Brain microvascular endothelial cell (primary cell): ENCODE data around the gene ACER1.
"Not testable (repeated sequence)": the region's sequence is repeated elsewhere in the genome, so short reads cannot be mapped to it uniquely, and the experiment has no call there.

ENCODE experiments used
- DNase-seq: peaks from one replicate; pipeline ENCODE4 v3.0.0-alpha.2; 2020
- H3K27ac ChIP-seq: fragments of 250-450 bp; sonication (Bioruptor Pico); 2 replicates; pipeline ENCODE4 v1.5.1; 2020; ENCODE audit warnings: mild to moderate bottlenecking, moderate library complexity
- H3K27me3 ChIP-seq: fragments of 250-450 bp; sonication (Bioruptor Pico); replicated peaks from 2 replicates; pipeline ENCODE4 v1.5.1; 2020; ENCODE audit warnings: mild to moderate bottlenecking
- H3K36me3 ChIP-seq: fragments of 250-450 bp; sonication (Bioruptor Pico); replicated peaks from 2 replicates; pipeline ENCODE4 v1.5.1; 2020; ENCODE audit warnings: mild to moderate bottlenecking
- H3K4me3 ChIP-seq: 2 replicates; pipeline ENCODE4 v1.5.1; 2011; ENCODE audit warnings: low read depth, mild to moderate bottlenecking, control low read depth, low read length, moderate library complexity
- CTCF ChIP-seq: IDR thresholded peaks from 2 replicates; pipeline ENCODE4 v1.5.1; 2011; ENCODE audit warnings: low read depth, mild to moderate bottlenecking, moderate library complexity, low read length, control low read depth, inconsistent platforms; ENCODE audit errors: missing control alignments
- in situ Hi-C: cut with HindIII; loops from 2 replicates; pipeline ENCODE4 v1.10.0; 2017; ENCODE audit warnings: low sequenced_read_pairs, low pct_ligation_motif_present

The ACER1 gene

DNA sequence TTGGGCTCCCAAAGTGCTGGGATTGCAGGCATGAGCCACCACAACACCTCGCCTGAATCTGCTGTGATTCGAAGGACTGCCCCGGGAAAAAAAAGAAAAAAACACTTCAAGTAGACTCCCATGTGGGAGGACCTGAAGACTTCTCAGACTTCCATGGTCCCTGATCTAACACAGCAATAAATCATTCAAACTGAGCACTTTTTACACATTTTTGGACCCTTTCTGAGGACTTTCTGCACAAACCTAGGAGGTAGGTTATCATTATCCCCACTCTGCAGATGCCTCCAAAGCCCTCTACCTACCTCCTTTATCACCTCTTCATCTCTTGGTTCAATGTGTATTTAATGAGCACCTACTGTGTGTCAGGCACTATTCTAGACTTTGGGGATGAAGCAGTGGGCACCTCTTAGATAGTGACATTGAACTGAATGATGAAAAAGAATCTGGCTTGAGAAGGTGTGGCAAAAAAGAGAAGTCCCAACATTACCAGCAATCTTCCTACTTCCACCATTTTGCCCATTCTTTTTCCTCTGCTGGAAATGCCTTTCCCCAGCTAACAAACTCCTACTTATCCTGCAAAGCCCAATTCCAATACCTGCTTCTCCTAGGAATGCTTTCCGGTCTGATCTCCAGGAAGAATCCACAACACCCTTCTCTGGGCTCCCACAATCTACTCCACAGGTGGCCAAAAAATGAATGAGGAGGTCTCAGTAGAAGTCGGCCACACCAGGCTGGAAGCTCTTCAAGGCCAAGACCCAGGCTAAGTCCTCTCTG lies 26.3 kb upstream of the ACER1 start:
- Histone ChIP-seq H3K36me3 (no peaks in the 10 kb centered on the region), H3K4me3 (no peak overlapping the region), H3K27ac (no peak overlapping the region), H3K27me3 (no peaks in the 10 kb centered on the region)
- no peak for DNase-seq
- in situ Hi-C loops = no loop called here
- no peak for TF ChIP-seq CTCF

DNA sequence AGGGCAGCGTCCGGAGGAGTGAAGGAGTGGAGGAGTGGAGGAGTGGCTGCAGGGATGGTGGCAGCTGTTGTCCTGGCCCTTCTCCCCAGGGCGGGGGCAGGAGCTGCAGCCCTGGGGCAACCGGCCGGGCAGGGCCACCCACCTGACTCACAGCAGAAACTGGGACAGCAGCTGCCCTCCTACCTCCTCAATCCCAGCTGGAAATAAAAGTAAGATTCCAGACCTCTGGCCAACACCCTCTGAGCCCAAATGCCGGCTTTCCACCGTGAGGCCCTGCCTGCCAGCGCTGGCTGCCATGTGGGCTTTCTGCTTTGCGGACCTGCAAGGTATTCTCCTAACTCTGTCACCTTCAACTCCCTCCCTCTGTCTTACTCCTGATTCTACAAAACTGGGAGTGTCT lies 24.6 kb upstream of the ACER1 start:
- H3K4me3 ChIP-seq = no peak overlapping the region
- DNase-seq = no peak
- no peaks in the 10 kb centered on the region for H3K36me3 ChIP-seq
- no peaks in the 10 kb centered on the region for H3K27me3 ChIP-seq
- no peak overlapping the region for H3K27ac ChIP-seq
- TF ChIP-seq CTCF = no peak
- in situ Hi-C loops = no loop called here

GRCh38 chr19:6357174-6357573 lies 23.8 kb upstream of the ACER1 start:
- H3K36me3 ChIP-seq = no peaks in the 10 kb centered on the region
- in situ Hi-C loops = no loop called here
- H3K4me3 ChIP-seq = no peak overlapping the region
- no peak for TF ChIP-seq CTCF
- no peak for DNase-seq
- no peaks in the 10 kb centered on the region for H3K27me3 ChIP-seq
- no peak overlapping the region for H3K27ac ChIP-seq

DNA sequence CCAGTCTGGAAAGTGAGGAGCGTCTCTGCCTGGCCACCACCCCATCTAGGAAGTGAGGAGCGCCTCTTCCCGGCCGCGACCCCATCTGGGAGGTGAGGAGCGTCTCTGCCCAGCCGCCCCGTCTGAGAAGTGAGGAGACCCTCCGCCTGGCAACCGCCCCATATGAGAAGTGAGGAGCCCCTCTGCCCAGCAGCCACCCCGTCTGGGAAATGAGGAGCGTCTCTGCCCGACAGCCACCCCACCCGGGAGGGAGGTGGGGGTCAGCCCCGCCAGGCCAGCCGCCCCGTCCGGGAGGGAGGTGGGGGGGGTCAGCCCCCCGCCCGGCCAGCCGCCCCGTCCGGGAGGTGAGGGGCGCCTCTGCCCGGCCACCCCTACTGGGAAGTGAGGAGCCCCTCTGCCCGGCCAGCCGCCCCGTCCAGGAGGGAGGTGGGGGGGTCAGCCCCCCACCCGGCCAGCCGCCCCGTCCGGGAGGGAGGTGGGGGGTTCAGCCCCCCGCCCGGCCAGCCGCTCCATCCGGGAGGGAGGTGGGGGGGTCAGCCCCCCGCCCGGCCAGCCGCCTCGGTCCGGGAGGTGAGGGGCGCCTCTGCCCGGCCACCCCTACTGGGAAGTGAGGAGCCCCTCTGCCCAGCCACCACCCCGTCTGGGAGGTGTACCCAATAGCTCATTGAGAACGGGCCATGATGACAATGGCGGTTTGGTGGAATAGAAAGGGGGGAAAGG lies 22.1 kb upstream of the ACER1 start:
- H3K4me3 ChIP-seq, H3K36me3 ChIP-seq, H3K27ac ChIP-seq, H3K27me3 ChIP-seq, in situ Hi-C loops, DNase-seq: not testable (repeated sequence)

- Histone ChIP-seq H3K4me3 (no peak overlapping the region), H3K27ac (no peak overlapping the region), H3K27me3 (no peaks in the 10 kb centered on the region), H3K36me3 (no peaks in the 10 kb centered on the region)
- peak; percentile 72 for TF ChIP-seq CTCF
- DNase-seq = no peak
- in situ Hi-C loops = no loop called here
These were observed 20.8 kb upstream of the ACER1 start for GRCh38 chr19:6354098-6354674.

- Histone ChIP-seq H3K27me3 (no peaks in the 10 kb centered on the region), H3K4me3 (no peak overlapping the region), H3K27ac (no peak overlapping the region), H3K36me3 (no peaks in the 10 kb centered on the region)
- TF ChIP-seq CTCF = no peak
- no peak for DNase-seq
- in situ Hi-C loops = no loop called here
These were observed 19.2 kb upstream of the ACER1 start for GRCh38 chr19:6352381-6353165.
